Activated T-cell treated with anti-CD3 and anti-CD28 coated beads, Interleukin-2, amount 50 U/mL, for 24 hours (primary cell): Measurements from ENCODE around the gene CIAO3.

Experiments
- DNase-seq: peaks from one replicate; pipeline ENCODE4 v3.0.0-alpha.2; 2020
- H3K27ac Mint-ChIP-seq: 2 replicates; pipeline ENCODE4 v1.8.0; 2020; ENCODE audit warnings: mild to moderate bottlenecking, mixed read lengths
- H3K27me3 Mint-ChIP-seq: 2 replicates; pipeline ENCODE4 v1.8.0; 2020; ENCODE audit warnings: mixed read lengths
- H3K36me3 Mint-ChIP-seq: 2 replicates; pipeline ENCODE4 v1.8.0; 2020; ENCODE audit warnings: low read depth, mixed read lengths
- H3K4me1 Mint-ChIP-seq: 2 replicates; pipeline ENCODE4 v1.8.0; 2020; ENCODE audit warnings: low read depth, mixed read lengths
- H3K4me3 Mint-ChIP-seq: 2 replicates; pipeline ENCODE4 v1.8.0; 2020; ENCODE audit warnings: mild to moderate bottlenecking, moderate library complexity, mixed read lengths
- H3K9me3 Mint-ChIP-seq: 2 replicates; pipeline ENCODE4 v1.8.0; 2020; ENCODE audit warnings: mixed read lengths

CIAO3 gene

DNA sequence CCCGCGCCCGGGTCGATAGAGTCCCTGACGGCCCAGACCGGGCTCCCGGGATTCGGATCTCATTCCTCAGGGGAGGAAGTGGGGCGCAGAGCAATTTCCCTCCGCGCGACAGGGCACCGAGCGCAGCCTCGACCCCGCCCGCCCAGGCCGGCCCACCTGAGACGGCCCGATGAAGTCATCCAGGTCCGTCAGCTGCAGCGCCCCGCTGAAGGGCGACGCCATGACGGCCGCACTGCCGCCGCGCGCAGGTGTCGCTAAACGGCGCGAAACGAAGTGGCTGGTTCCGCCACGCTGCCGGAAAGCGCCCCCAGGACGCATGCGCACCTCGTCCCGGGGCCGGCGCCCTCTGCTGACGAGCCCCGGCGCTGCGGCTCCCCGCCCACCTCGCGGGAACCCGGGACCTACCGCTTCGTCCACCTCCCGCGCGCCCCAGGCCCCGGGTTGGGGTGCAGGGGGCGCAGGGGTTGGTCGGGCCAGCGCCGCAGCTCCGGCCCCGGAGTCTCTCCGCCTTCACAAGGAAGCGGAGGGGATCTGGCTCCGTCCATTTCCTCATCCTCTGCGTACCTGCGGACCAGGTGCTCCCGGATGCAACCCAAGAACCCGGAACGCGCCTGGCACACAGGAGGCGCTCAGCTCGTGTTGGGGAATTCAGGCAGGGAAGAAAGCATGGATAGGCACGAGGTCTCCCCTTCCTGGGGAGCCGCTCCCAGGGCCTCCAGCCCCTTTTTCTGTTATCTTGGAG is at the start of gene CIAO3:
CIAO3 (minus strand) TSS at position 234 of the 742 bp plus-strand sequence; CDS start at position 222, 12 bp downstream.
- peak within 1 kb of the TSS; percentile 86 for H3K4me3 Mint-ChIP-seq
- peaks cover 31% of the 10 kb centered on the region for H3K4me1 Mint-ChIP-seq
- H3K36me3 Mint-ChIP-seq, result peaks cover 36% of the 10 kb centered on the region
- no peaks in the 10 kb centered on the region for H3K27me3 Mint-ChIP-seq
- peak within 1 kb of the TSS; percentile 80 for H3K27ac Mint-ChIP-seq
- H3K9me3 Mint-ChIP-seq, result no peaks in the 10 kb centered on the region
- DNase-seq, result peak; percentile 97

DNA sequence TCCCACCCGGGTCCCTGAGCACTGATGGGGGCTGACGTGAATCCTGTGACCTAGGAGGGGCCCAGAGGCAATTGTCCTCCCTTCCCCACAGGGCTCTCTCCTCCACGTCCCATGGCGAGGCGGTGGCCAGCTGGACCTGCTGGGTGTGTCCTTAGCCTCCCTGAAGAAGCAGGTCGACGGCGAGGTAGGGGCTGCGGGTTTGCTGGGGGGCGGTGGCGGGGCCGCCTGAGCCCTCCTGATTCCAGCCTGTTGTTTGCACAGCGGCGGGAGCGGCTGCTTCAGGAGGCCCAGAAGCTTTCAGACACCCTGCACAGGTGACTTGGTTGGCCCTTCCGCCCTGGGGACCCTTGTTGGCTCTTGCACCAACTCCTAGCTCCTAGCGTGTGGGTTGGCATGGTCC is 49.3 kb upstream of the CIAO3 start:
- Mint-ChIP-seq H3K27ac (peak overlapping the region; percentile 33), H3K36me3 (peaks cover 60% of the 10 kb centered on the region), H3K4me3 (peak overlapping the region; percentile 83), H3K27me3 (no peaks in the 10 kb centered on the region), H3K9me3 (no peaks in the 10 kb centered on the region), H3K4me1 (peaks cover 18% of the 10 kb centered on the region)
- DNase-seq, result no peak

DNA sequence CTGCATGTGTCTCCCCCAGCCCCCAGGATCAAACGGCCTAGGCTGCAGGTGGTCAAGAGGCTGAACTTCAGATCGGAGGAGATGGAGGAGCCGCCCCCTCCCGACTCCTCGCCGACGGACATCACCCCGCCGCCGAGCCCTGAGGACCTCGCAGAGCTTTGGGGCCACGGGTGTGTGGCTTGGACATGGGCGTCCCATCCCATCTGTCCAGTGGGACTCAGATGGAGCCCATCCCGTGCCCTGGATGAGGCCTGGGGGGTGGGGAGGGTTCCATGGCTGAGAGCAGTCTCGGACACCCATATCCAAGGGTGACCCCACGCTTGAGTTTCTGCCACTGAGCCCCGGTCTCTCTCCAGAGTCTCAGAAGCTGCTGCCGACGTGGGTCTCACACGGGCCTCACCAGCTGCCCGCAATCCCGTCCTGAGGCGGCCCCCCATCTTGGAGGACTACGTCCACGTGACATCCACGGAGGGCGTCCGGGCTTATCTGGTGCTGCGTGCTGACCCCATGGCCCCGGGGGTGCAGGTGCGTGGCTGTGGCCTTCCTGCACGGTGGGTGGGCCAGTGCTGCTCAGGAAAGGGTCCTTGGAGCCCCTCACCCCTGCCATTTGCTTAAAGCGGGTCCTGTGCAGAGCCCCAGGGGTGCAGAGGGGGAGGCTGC is 48.5 kb upstream of the CIAO3 start:
- H3K4me1 Mint-ChIP-seq, result peaks cover 18% of the 10 kb centered on the region
- no peak for DNase-seq
- H3K27me3 Mint-ChIP-seq, result no peaks in the 10 kb centered on the region
- H3K4me3 Mint-ChIP-seq, result peak overlapping the region; percentile 83
- H3K36me3 Mint-ChIP-seq, result peaks cover 63% of the 10 kb centered on the region
- no peaks in the 10 kb centered on the region for H3K9me3 Mint-ChIP-seq
- no peak overlapping the region for H3K27ac Mint-ChIP-seq

DNA sequence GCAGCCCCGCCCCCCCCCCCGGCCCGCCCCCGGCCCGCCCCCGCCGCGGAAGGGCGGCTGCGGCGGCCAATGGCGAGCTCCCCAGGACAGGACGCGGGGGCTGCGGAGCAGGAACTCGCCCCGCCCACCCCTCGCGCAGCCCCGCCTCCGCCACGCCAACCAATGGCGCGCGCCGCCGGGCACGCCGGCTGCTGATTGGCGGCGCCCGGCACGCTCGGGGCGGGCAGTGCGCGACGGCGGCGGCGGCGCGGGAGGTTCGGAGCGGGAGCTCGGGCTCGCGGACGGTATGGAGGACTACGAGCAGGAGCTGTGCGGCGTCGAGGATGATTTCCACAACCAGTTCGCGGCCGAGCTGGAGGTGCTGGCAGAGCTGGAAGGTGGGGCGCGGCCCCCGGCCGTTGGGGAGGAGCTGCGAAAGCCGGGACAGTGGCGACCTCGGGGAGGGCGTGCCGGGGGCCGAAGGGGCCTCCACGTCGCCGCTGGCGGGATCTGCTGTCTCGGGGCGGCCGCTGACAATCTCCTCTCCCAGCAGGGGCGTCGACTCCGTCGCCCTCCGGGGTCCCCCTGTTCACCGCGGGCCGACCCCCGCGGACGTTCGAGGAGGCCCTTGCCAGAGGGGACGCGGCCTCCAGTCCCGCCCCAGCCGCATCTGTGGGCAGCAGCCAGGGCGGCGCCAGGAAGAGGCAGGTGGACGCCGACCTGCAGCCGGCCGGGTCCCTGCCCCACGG is 47.8 kb upstream of the CIAO3 start, which contains the start of gene CHTF18:
CHTF18 (plus strand) TSS at position 222 of the 728 bp plus-strand sequence; CDS start at position 287, 65 bp downstream.
- Mint-ChIP-seq H3K4me1 (peaks cover 18% of the 10 kb centered on the region), H3K36me3 (peaks cover 56% of the 10 kb centered on the region), H3K27me3 (no peaks in the 10 kb centered on the region), H3K27ac (peak within 1 kb of the TSS; percentile 90), H3K9me3 (no peaks in the 10 kb centered on the region), H3K4me3 (peak within 1 kb of the TSS; percentile 93)
- DNase-seq, result peak; percentile 96

DNA sequence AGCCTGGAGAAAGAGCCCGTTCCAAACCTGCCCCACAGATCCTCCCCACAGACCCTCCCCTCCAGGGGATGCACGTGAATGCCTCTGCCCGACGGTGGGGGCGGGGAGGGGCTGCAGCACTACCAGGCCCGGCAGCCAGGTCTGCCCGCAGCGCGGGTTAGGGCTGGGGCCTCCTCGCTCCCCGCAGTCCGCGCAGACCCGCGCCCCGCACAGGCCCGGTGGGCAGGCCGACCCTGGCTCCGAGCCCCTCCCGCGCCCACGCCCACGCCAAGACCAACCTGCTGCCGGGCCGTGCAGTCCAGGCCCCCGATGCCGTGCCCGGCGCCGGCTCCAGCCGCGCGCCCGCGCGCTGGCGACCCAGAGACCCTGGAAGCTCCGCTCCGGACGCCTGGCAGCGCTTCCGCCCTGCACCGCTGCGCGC is 47.2 kb upstream of the CIAO3 start, which contains the start of gene RPUSD1:
RPUSD1 (minus strand) TSS at position 404 of the 421 bp plus-strand sequence. CDS start 644 bp downstream, outside the sequence.
- Mint-ChIP-seq H3K4me1 (peaks cover 18% of the 10 kb centered on the region), H3K27ac (peak within 1 kb of the TSS; percentile 90), H3K9me3 (no peaks in the 10 kb centered on the region), H3K36me3 (peaks cover 51% of the 10 kb centered on the region), H3K27me3 (no peaks in the 10 kb centered on the region), H3K4me3 (peak within 1 kb of the TSS; percentile 93)
- no peak for DNase-seq

DNA sequence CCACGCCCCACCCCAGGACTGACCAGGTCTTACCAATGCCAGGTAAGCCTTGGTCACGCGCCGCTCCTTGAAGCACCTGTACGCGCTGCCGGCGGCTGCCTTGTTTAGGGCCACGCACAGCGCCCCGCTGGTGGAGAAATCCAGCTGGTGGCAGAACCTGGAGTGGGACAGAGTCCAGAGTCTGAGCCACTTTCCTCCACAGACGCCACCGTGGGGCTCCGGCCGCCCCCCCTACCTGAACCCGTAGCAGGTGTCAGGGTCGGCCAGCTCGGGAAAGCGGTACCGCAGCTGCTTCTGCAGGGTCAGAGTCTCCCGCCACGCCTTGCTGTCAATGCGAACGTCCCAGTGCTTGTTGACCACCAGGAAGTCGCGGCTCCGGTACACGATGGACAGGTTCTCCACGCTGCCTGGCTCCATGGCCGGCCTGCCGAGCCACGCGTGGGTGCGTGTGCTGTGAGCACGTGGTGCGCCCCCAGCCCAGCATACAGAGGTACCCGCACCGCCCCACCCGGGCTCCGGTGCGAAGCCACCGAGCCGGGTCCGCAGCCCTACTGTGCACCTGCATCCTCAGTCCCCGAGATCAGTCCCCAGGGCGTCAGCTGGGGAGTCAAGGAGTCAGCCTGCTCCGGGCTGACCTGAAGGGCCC is 46.6 kb upstream of the CIAO3 start:
- DNase-seq, result no peak
- H3K27me3 Mint-ChIP-seq, result no peaks in the 10 kb centered on the region
- H3K4me1 Mint-ChIP-seq, result peaks cover 18% of the 10 kb centered on the region
- H3K4me3 Mint-ChIP-seq, result peak overlapping the region; percentile 93
- peak overlapping the region; percentile 90 for H3K27ac Mint-ChIP-seq
- peaks cover 51% of the 10 kb centered on the region for H3K36me3 Mint-ChIP-seq
- no peaks in the 10 kb centered on the region for H3K9me3 Mint-ChIP-seq

DNA sequence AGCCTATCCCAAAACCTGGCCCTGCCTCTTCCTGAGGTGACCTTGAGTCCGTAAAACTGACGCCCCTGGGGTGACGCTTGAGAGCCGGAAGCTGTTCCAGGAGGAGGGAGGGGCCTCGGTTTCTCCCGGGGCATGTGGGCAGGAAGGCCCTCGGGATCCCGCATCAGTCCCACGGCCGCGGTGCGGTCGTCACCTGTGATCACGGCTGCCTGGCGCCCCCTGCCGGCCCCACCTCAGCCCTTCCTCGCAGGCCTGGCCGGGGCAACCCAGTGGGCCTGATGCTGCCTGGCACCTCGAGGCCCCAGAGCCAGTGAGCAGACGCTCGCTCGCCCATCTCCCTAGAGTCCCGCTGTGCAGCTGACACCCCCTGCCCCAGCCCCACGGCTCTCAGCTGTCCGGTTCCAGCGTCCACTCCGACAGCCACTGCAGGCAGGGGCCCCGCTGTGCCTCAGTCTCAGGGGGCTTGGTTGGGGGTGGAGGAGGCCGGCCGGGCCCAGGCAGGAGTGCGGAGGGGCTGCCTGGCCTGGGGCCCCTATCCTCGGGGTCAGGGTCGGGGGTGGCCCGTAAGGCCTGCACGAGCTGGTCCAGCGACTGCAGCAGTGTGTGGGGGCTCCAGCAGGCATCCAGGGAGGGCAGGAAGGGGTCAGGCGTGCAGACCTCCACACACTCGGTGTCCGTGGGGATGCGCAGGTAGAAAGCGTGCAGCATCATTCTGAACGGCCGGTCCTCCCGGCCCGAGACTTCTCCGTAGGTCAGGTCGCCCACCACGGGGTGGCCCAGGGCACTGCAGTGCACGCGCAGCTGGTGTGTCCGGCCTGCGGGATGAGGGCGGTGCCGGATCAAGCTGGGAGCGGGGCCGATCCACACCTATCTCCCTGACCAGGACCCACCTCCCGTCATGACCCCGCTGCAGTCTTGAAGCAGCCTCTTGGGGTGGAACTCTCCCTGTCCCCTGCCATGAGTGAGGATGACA is 45.1 kb upstream of the CIAO3 start:
- Mint-ChIP-seq H3K4me3 (peak overlapping the region; percentile 93), H3K36me3 (peaks cover 38% of the 10 kb centered on the region), H3K4me1 (peaks cover 13% of the 10 kb centered on the region), H3K27ac (peak overlapping the region; percentile 37), H3K27me3 (no peaks in the 10 kb centered on the region), H3K9me3 (no peaks in the 10 kb centered on the region)
- peak; percentile 85 for DNase-seq

DNA sequence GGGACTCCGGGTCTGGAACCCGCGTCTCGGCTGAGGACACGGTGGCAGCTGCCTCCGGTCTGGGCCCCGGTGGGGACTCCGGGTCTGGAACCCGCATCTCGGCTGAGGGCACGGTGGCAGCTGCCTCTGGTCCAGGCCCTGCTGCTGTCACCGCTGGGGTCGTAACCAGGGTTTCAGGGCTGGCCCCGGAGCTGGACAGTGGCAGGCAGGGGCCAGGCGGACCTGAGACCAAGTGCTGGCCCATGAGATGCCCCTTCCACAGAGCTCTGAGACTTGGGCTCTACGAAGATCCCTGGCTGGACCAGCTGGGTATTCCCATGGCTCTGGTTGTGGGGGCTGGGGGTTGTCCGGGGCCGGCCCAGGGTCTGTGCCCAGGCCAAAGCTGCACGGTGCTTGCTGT is 43.6 kb upstream of the CIAO3 start:
- no peaks in the 10 kb centered on the region for H3K27me3 Mint-ChIP-seq
- H3K9me3 Mint-ChIP-seq, result no peaks in the 10 kb centered on the region
- H3K36me3 Mint-ChIP-seq, result peaks cover 27% of the 10 kb centered on the region
- DNase-seq, result no peak
- H3K4me1 Mint-ChIP-seq, result peaks cover 11% of the 10 kb centered on the region
- H3K4me3 Mint-ChIP-seq, result no peak overlapping the region
- H3K27ac Mint-ChIP-seq, result no peak overlapping the region

DNA sequence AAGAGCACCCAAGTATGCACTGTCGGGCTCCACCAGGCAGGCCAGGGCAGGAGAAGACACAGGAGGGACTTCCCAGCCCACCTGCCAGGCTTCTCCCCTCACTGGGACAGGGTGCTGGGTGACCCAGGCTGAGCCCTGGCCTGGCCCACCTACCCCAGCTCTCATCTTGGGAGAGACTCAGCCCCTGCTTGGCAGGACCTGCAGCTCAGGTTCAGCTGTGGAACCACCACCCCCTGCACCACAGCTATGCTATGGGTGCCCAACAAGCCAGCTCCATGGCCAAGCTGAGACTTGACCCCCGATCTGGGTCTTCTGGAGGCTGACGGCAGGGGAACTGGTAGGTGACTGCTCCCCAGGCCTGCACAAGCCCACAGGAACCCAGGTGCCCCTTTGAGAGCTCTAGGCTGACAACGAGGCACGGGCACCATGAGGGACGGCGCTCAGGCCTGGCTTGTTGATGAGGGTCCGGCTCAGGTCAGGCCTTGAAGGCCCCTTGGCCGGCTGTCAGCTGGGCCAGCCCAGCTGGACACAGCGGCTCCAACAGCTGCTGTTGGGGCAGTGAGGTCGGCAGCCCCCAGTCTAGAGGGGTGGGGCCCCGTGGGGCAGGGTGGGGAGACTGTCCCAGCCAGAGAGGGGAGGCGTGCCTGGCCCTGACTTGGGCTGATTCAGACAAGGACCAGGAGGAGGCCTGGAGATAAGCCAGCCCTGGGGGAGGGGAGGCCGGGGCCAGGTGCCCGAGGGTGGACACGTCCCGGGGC is 42.8 kb upstream of the CIAO3 start:
- no peak overlapping the region for H3K27ac Mint-ChIP-seq
- H3K4me3 Mint-ChIP-seq, result no peak overlapping the region
- H3K9me3 Mint-ChIP-seq, result no peaks in the 10 kb centered on the region
- no peaks in the 10 kb centered on the region for H3K27me3 Mint-ChIP-seq
- H3K4me1 Mint-ChIP-seq, result peaks cover 11% of the 10 kb centered on the region
- DNase-seq, result no peak
- H3K36me3 Mint-ChIP-seq, result peaks cover 27% of the 10 kb centered on the region

DNA sequence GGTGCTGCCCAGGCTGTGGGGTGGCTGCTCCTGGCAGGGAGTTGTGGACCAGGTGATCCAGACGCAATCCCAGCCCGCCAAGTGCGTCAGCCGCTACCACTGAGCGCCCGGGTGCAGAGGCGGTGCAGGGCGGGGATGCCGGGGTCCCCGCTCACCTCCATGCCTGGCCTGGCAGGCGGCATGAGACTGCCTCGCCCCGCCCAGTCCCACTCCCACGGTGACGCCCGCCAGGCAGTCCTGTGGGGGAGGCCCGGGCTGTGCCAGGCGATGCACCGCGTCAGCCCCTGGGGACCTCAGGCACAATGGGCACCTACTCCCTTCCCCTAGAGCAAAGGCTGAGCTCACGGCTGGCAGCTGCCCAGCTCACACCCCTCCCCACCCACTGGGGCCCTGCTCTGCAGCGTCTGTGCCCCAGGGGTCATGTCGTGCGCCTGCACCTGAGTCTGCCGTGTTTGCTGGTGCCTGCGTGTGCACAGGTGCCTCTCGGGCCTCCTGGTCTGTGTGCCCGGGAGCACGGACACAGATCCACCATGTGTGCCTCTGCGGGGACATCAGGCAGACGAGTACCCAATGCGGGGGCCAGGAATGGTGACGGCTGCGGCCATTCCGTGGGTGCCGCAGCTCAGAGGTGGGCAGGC is 42.1 kb upstream of the CIAO3 start:
- no peak for DNase-seq
- H3K27me3 Mint-ChIP-seq, result no peaks in the 10 kb centered on the region
- peaks cover 11% of the 10 kb centered on the region for H3K4me1 Mint-ChIP-seq
- H3K36me3 Mint-ChIP-seq, result peaks cover 26% of the 10 kb centered on the region
- H3K9me3 Mint-ChIP-seq, result no peaks in the 10 kb centered on the region
- H3K27ac Mint-ChIP-seq, result no peak overlapping the region
- H3K4me3 Mint-ChIP-seq, result no peak overlapping the region

DNA sequence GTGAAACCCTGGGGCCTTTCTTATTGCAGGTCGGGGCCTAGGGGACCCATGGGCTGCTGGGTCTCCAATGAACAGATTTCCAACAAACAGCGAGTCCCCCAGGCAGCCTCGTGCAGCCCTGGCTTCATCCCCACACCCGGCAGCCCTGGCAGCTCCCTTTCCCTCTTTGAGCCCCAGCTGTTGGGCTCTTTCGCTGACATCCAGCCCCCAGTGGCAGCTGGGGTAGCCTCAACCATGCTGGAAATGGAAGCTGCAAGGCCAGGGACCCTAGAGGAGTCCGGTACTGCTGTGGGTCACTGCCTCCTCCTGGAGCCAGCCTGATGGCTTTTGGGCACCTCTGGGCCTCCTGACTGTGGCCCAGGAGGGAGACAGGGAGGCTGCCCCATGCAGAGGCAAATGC is 41.5 kb upstream of the CIAO3 start:
- Mint-ChIP-seq H3K4me1 (peaks cover 9% of the 10 kb centered on the region), H3K4me3 (no peak overlapping the region), H3K9me3 (no peaks in the 10 kb centered on the region), H3K27ac (no peak overlapping the region), H3K27me3 (no peaks in the 10 kb centered on the region), H3K36me3 (peaks cover 21% of the 10 kb centered on the region)
- no peak for DNase-seq

DNA sequence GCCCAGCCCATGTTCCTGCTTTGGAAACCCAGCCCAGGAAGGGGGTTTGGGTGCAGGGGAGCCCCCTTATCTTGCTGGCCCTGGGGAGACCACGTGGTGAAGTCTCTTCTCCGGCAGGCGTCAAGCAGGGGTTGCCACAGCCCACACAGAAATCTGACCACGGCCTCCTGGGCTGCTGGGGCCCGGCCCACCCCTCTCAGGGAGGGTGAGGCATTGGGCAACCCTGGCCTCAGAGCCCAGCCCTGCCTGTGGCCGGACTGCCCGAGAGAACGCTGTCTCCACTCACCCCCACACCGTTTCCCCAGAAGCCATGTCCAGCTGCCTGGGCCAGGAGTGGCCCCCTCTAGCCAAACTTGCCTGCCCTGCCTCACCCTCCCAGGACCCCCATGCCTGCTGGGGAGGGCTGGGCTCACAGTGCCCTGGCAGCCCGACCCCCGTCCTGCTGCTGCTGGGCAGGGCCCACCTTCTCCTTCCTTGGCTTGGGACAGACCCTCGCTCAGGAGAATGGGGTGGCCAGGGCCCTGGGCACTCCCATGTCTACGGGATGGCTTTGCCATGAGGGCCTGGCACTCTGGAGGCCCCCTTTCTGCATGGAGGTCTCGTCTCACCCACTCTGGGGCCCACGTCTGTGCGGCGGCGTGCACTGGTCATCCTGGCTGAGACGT is 40.7 kb upstream of the CIAO3 start:
- Mint-ChIP-seq H3K4me1 (peaks cover 4% of the 10 kb centered on the region), H3K4me3 (no peak overlapping the region), H3K27ac (no peak overlapping the region), H3K27me3 (no peaks in the 10 kb centered on the region), H3K9me3 (no peaks in the 10 kb centered on the region), H3K36me3 (peaks cover 16% of the 10 kb centered on the region)
- no peak for DNase-seq
